IPS-15b (cell line): ENCODE measurements around the gene FMNL2.
A peak's percentile ranks its signal among the peaks of the same experiment; 100 is the strongest.

Source experiments
- H3K27me3 ChIP-seq: one replicate; pipeline ENCODE4 v1.6.1; 2013; ENCODE audit warnings: low read length; ENCODE audit not compliant: control insufficient read depth, insufficient read depth
- H3K36me3 ChIP-seq: one replicate; pipeline ENCODE4 v1.6.1; 2013; ENCODE audit warnings: low read length; ENCODE audit not compliant: control insufficient read depth, insufficient read depth
- H3K4me1 ChIP-seq: one replicate; pipeline ENCODE4 v1.6.1; 2013; ENCODE audit warnings: mild to moderate bottlenecking, low read length; ENCODE audit not compliant: control insufficient read depth, insufficient read depth
- H3K4me3 ChIP-seq: one replicate; pipeline ENCODE4 v1.5.1; 2013; ENCODE audit warnings: low read depth, low read length
- H3K9ac ChIP-seq: one replicate; pipeline ENCODE4 v1.6.1; 2013; ENCODE audit warnings: low read depth, mild to moderate bottlenecking, low read length
- H3K9me3 ChIP-seq: one replicate; pipeline ENCODE4 v1.6.1; 2013; ENCODE audit warnings: mild to moderate bottlenecking, low read length; ENCODE audit not compliant: control insufficient read depth, insufficient read depth

The FMNL2 gene

DNA sequence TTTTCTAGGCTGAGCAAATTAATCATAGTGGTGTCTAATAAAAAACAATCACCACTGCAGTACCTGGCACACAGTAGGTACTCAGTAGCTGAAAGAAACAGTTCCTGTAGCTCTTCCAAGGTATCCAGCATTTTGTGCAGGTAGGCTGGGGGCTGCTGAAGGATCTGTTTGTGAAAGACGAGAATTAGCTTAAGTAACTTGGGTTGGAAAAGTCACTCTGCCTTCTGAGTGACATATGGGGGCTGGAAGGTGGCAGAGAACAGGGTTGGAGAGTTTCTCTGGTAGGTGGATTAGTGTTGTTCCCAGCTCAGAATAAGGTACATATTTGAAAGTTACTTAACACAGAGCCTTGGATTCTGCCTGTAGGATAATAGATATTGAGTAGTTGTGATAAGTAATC is 72.8 kb downstream of the FMNL2 start:
- Histone ChIP-seq H3K4me1 (peaks cover 31% of the 10 kb centered on the region), H3K9me3 (no peaks in the 10 kb centered on the region), H3K9ac (peak overlapping the region; percentile 2), H3K4me3 (no peak overlapping the region), H3K27me3 (no peaks in the 10 kb centered on the region), H3K36me3 (no peaks in the 10 kb centered on the region)

DNA sequence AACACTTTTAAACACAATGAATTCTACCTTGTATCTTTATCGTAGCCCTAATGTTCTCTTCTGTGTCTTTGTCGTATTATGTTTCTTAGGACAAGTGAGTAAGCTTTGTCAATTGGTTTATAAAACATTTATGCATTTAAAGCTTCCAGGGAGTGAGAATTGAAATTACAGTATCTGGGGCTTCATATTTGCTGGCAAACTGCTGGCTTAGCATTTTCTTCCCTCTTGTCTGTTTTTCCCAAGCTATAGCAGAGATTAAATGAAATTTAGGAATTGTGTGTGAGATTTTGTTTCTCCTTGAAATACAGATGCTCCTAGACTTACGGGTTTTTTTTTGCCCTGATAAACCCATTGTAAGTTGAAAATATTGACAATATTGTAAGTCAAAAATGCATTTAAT is 73.3 kb downstream of the FMNL2 start:
- Histone ChIP-seq H3K4me3 (no peak overlapping the region), H3K9me3 (no peaks in the 10 kb centered on the region), H3K9ac (no peak overlapping the region), H3K27me3 (no peaks in the 10 kb centered on the region), H3K36me3 (no peaks in the 10 kb centered on the region), H3K4me1 (peaks cover 36% of the 10 kb centered on the region)

DNA sequence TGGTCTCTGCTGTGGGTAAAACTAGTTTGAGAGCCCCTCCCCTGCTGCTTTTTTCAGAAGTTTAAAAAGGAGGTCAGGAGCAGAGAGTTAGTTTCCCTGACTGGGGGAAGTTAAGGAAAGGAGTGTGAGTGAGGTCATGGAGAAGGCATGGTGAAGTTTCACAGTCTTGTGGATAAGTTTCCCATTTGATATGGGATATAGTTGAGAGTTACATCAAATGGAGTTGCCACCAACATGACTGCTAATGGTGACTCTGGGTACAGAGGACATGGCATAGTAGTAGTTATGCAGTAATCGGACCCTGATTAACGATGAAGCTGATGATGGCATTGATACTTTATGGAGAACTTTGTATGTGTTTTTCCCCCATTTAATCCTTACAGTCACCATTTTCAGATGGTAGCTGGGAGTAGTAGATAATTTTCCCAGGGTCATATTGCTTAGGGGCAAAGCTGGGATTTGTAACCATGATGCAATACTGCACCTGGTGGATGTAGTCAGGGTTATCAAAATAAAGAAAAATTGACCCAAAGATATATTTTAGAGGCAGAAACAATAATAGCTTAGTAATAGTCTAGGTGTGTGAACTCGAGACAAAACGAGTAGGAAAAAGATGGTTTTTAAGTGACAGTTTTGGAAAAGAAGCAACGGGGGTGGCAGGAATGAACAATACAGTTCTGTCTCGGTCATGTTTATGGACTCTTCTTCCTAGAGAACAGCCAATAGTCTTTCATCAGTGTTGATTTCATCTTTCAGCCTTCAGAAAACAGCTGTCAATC is 74.6 kb downstream of the FMNL2 start:
- Histone ChIP-seq H3K4me3 (no peak overlapping the region), H3K27me3 (no peaks in the 10 kb centered on the region), H3K9me3 (no peaks in the 10 kb centered on the region), H3K4me1 (peaks cover 41% of the 10 kb centered on the region), H3K9ac (no peak overlapping the region), H3K36me3 (no peaks in the 10 kb centered on the region)

- Histone ChIP-seq H3K9me3 (no peaks in the 10 kb centered on the region), H3K36me3 (no peaks in the 10 kb centered on the region), H3K4me1 (peaks cover 41% of the 10 kb centered on the region), H3K9ac (no peak overlapping the region), H3K4me3 (no peak overlapping the region), H3K27me3 (no peaks in the 10 kb centered on the region)
Observed at GRCh38 chr2:152410165-152410597, 75.2 kb downstream of the FMNL2 start.

DNA sequence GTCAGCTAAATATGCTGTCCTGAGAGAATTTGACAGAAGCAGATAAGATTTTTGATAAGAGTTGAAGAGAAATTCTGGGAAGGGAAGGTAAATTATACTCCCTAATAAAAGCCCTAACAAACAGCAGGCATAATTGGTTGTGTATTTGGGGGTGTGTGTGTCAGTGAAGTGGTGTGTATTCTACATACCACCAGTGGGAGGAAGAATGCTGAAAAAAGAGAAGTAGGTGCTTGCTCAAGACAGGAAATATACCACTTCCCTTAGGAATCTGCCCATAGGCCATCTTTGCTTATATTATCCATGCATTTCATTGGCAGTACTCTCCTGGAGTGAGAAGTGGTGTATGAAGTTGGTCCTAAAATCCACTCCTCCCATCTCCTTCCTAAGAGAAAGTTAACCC is 76.2 kb downstream of the FMNL2 start:
- Histone ChIP-seq H3K9ac (no peak overlapping the region), H3K4me3 (no peak overlapping the region), H3K9me3 (no peaks in the 10 kb centered on the region), H3K36me3 (no peaks in the 10 kb centered on the region), H3K27me3 (no peaks in the 10 kb centered on the region), H3K4me1 (peaks cover 40% of the 10 kb centered on the region)

DNA sequence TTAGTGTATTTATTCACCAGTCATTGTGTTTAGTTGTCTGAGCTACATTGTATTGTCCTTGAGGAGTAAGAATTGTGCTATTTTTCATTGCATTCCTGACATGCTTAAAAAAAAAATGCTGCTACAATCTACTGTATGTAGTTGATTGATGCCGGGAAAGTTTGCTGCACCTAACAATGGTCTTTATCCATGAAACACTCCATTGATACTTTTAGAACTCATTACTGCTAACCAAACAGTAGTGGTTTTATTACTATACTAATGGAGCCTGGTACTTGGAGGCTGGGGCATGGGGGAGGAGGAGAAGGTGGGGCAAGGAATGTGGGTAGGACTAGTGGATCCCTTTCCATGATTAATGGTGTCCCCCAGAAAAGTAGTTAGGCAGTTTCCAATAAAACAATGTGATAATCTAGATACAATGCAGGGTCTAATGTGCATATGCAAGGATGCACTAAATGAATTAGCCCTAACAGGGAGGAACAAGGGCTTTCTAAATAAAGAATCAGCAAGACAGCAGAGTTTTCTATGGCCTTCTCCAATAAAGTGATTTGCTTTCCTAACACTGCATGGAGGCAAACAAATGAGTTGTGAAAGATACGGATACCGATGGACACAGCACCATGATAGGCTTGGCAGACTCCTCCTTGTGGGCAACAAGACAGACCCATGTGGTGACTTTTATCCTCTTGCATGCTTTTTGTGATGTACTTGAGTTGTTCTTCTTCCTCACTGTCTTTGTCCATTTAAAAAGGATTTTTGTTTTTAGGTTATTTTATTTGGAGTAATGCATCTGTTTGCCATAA is 78.5 kb downstream of the FMNL2 start:
- no peaks in the 10 kb centered on the region for H3K9me3 ChIP-seq
- no peaks in the 10 kb centered on the region for H3K36me3 ChIP-seq
- H3K4me1 ChIP-seq: peaks cover 20% of the 10 kb centered on the region
- H3K4me3 ChIP-seq: no peak overlapping the region
- H3K27me3 ChIP-seq: no peaks in the 10 kb centered on the region
- H3K9ac ChIP-seq: no peak overlapping the region

- H3K4me1 ChIP-seq: peaks cover 17% of the 10 kb centered on the region
- no peak overlapping the region for H3K4me3 ChIP-seq
- no peaks in the 10 kb centered on the region for H3K27me3 ChIP-seq
- H3K36me3 ChIP-seq: no peaks in the 10 kb centered on the region
- no peak overlapping the region for H3K9ac ChIP-seq
- H3K9me3 ChIP-seq: no peaks in the 10 kb centered on the region
Observed at GRCh38 chr2:152415231-152415642, 80.3 kb downstream of the FMNL2 start.

DNA sequence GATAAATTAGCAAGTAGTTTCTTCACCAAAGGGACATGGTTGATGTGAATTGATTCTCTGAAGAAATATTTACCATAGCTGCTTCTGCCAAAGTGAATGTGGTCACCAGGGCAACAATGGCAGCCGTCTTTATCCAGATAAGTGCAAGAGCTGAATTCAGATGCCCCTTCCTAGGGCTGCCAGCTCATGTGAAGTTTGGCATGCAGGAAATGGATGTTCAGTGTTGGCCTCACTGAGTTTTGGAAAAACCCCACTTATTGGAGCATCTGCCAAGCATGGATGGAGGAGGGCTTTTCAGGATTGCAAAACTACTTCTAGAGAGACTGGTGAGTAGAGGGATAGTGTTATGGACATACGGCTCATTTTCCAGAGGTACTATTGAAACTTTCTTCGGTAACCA is 80.8 kb downstream of the FMNL2 start:
- H3K9me3 ChIP-seq: no peaks in the 10 kb centered on the region
- no peaks in the 10 kb centered on the region for H3K36me3 ChIP-seq
- no peak overlapping the region for H3K9ac ChIP-seq
- peaks cover 17% of the 10 kb centered on the region for H3K4me1 ChIP-seq
- H3K27me3 ChIP-seq: no peaks in the 10 kb centered on the region
- no peak overlapping the region for H3K4me3 ChIP-seq

- Histone ChIP-seq H3K27me3 (no peaks in the 10 kb centered on the region), H3K9me3 (no peaks in the 10 kb centered on the region), H3K36me3 (no peaks in the 10 kb centered on the region), H3K4me1 (peaks cover 8% of the 10 kb centered on the region), H3K4me3 (no peak overlapping the region), H3K9ac (no peak overlapping the region)
Observed at GRCh38 chr2:152418688-152419087, 83.7 kb downstream of the FMNL2 start.

DNA sequence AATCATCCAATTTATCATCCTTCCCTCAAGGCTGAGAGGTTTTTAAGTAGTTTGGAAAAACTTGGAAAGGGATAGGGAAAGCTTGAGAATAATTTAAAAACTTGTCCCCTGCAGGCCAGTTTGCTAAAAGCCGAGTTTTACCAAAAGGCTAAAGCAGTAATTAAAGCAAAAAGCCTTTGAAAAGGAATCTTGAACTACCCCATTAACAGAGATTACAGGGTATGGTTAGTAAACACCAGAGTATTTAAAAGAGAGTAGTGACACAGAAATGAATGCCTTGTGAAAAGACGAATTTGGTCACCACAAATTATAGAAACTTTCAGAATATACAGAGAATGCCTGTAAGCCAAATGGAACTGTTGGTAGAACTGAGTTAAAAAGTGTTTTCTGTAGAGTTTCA is 85.0 kb downstream of the FMNL2 start:
- no peaks in the 10 kb centered on the region for H3K36me3 ChIP-seq
- no peaks in the 10 kb centered on the region for H3K27me3 ChIP-seq
- H3K9me3 ChIP-seq: no peaks in the 10 kb centered on the region
- H3K4me1 ChIP-seq: peaks cover 9% of the 10 kb centered on the region
- H3K4me3 ChIP-seq: no peak overlapping the region
- H3K9ac ChIP-seq: no peak overlapping the region

GRCh38 chr2:152420363-152420762 is 85.4 kb downstream of the FMNL2 start:
- H3K4me3 ChIP-seq: no peak overlapping the region
- H3K9ac ChIP-seq: no peak overlapping the region
- H3K27me3 ChIP-seq: no peaks in the 10 kb centered on the region
- H3K9me3 ChIP-seq: no peaks in the 10 kb centered on the region
- H3K36me3 ChIP-seq: no peaks in the 10 kb centered on the region
- H3K4me1 ChIP-seq: peaks cover 9% of the 10 kb centered on the region

DNA sequence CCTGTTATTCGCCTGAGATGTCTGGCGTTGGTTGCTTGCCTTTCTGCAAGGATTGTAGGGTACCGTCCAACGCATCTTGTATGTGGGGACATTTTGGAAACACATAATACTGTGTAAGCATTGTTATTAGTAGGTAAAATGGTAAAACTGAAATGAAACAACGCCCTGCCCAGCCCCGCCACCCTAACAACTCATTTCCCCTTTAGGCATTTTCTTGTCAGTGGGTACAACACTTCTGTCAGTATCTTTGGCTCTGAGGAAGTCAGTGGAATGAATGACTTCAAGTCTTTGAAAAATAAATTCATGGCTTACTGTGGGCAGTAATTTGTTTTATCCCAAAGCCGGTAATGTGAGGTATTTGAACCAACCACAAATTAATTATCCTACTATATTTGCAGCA is 86.0 kb downstream of the FMNL2 start:
- H3K9me3 ChIP-seq: no peaks in the 10 kb centered on the region
- peaks cover 9% of the 10 kb centered on the region for H3K4me1 ChIP-seq
- H3K4me3 ChIP-seq: no peak overlapping the region
- no peak overlapping the region for H3K9ac ChIP-seq
- H3K27me3 ChIP-seq: no peaks in the 10 kb centered on the region
- H3K36me3 ChIP-seq: no peaks in the 10 kb centered on the region
